8988T (cell line): ENCODE data around the gene TCFL5.

Experiments used
- DNase-seq: peaks from one replicate; pipeline ENCODE4 v3.0.0; 2011

The TCFL5 gene

GRCh38 chr20:62861726-62862336 is at the start of gene TCFL5:
Gene TCFL5 (minus strand): TSS chr20:62861822. CDS start chr20:62861670, 152 bp downstream.
- DNase-seq = peak; percentile 65

- no peak for DNase-seq
Observed at GRCh38 chr20:62910777-62911497, 49.3 kb upstream of the TCFL5 start.

GRCh38 chr20:62910217-62910766 is 48.7 kb upstream of the TCFL5 start:
- no peak for DNase-seq

GRCh38 chr20:62908971-62909791 is 47.6 kb upstream of the TCFL5 start:
- no peak for DNase-seq

GRCh38 chr20:62907384-62908317 is 46.0 kb upstream of the TCFL5 start:
- DNase-seq = no peak

GRCh38 chr20:62906647-62907375 is 45.2 kb upstream of the TCFL5 start:
- no peak for DNase-seq

GRCh38 chr20:62906209-62906608 is 44.6 kb upstream of the TCFL5 start:
- no peak for DNase-seq

- no peak for DNase-seq
Observed at GRCh38 chr20:62905536-62906117, 44.0 kb upstream of the TCFL5 start.

GRCh38 chr20:62902926-62903615 is 41.4 kb upstream of the TCFL5 start:
- DNase-seq = no peak

- DNase-seq = no peak
Observed at GRCh38 chr20:62901891-62902290, 40.3 kb upstream of the TCFL5 start.

- no peak for DNase-seq
Observed at GRCh38 chr20:62900692-62901584, 39.3 kb upstream of the TCFL5 start.

- DNase-seq = peak; percentile 96
Observed at GRCh38 chr20:62900052-62900691, 38.5 kb upstream of the TCFL5 start.

- DNase-seq = no peak
Observed at GRCh38 chr20:62899633-62900051, 38.0 kb upstream of the TCFL5 start.

GRCh38 chr20:62898970-62899632 is 37.5 kb upstream of the TCFL5 start:
- DNase-seq = no peak

GRCh38 chr20:62898093-62898964 is 36.7 kb upstream of the TCFL5 start:
- no peak for DNase-seq

GRCh38 chr20:62897666-62898065 is 36.0 kb upstream of the TCFL5 start:
- DNase-seq = no peak

- no peak for DNase-seq
Observed at GRCh38 chr20:62896526-62896925, 34.9 kb upstream of the TCFL5 start.
